GM12875 (cell line): ENCODE results near the gene PACRG.

ENCODE experiments used
- H3K4me3 ChIP-seq: one replicate; pipeline ENCODE4 v1.5.1; 2011; ENCODE audit warnings: low read depth, low read length, control low read depth
- CTCF ChIP-seq: IDR thresholded peaks from 2 replicates; pipeline ENCODE4 v1.5.1; 2011; ENCODE audit warnings: low read depth, mild to moderate bottlenecking, control low read depth, inconsistent platforms, low read length, moderate library complexity, borderline replicate concordance; ENCODE audit not compliant: insufficient read depth

Gene PACRG

GRCh38 chr6:162998777-162999176 lies 271.0 kb downstream of the PACRG start:
- no peak overlapping the region for H3K4me3 ChIP-seq
- TF ChIP-seq CTCF: no peak

- TF ChIP-seq CTCF: no peak
- no peak overlapping the region for H3K4me3 ChIP-seq
These were observed 272.0 kb downstream of the PACRG start for GRCh38 chr6:162999575-163000285.

GRCh38 chr6:163001330-163001729 lies 273.6 kb downstream of the PACRG start:
- no peak overlapping the region for H3K4me3 ChIP-seq
- TF ChIP-seq CTCF: no peak

GRCh38 chr6:163008186-163008585 lies 280.4 kb downstream of the PACRG start:
- H3K4me3 ChIP-seq: no peak overlapping the region
- TF ChIP-seq CTCF: no peak

DNA sequence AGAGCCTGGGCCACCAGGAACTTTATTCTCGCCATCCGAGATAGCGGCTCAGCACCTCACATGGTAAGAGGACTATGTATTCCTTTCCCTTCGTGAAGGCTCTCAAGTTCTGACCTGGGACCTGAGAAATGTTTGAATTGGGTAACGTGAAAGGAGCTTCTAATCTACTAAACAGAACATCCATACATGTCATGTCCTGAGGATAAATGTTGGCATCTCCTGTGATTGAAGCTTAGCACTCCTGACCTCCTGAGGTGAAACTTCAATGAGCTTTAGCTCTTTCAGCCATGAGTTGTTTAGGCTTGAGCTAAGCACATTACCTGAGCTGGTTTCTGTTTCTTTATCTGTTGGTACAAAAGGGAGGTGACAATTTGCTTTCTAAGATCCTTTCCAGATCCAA lies 280.9 kb downstream of the PACRG start:
- TF ChIP-seq CTCF: no peak
- no peak overlapping the region for H3K4me3 ChIP-seq

GRCh38 chr6:163010145-163010544 lies 282.4 kb downstream of the PACRG start:
- TF ChIP-seq CTCF: no peak
- H3K4me3 ChIP-seq: no peak overlapping the region

DNA sequence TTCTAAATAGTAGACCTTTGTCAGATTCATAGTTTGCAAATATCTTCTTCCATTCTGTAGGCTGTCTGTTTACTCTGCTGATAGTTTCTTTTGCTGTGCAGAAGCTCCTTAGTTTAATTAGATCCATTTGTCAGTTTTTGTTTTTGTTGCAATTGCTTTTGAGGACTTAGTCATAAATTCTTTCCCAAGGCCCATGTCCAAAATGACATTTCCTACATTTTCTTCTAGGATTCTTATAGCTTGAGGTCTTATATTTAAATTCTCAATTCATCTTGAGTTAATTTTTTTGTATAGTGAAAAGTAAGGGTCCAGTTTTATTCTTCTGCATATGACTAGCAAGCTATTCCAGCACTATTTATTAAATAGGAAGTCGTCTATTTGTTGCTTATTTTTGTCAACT lies 287.0 kb downstream of the PACRG start:
- TF ChIP-seq CTCF: no peak
- H3K4me3 ChIP-seq: no peak overlapping the region
